ENCODE data around the gene DNAI1. TPM values are rescaled to one million over a fixed set of nuclear protein-coding genes. Genes with fewer than 3 reads are reported as not detected.
"Not testable (repeated sequence)": the region's sequence is repeated elsewhere in the genome, so short reads cannot be mapped to it uniquely, and the experiment has no call there.

The DNAI1 gene
- polyA plus RNA-seq, 2 of the 4 experiments (the other 2 are of a cell fraction) = 0.27 to 0.40 TPM

DNA sequence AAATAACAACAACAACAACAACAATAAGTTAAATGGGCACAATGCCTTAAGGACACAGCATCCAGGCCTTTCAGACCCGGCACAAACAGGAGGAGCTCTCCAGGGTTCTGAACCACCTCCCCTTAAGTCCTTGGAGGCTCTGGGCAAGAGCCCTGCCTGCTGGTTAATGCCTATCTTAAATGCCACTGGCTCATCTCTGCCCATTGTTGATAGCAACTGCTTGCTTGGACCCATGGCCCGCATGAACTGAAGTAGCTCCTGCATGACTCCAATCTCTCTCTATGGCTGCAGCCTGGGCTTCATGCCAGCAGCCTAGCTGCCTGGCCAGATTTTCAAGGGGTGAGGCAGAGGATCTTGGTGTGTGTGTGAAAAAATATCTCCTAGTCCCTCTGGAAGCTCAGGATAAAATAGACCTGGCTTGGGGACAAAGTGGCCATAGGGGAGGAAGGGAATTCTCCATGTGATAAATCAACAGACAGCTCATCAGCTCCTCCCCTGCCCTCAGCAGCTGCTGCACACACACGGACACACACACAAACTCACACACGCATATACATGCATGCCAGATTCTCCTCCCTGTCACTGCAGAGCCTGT, 27.7 kb upstream of the DNAI1 start:
- Histone ChIP-seq H3K9me3 (no peaks in the 10 kb centered on the region), H3K27ac (no peak overlapping the region), H3K4me2 (no peak overlapping the region), H3K4me1 (no peaks in the 10 kb centered on the region), H3K4me3 (no peak overlapping the region)
- DNase-seq (ENCODE audit: low read depth in 1 of 2, low spot score in 1 of 2) (peak; percentile 8 to 49), FAIRE-seq (no peak), ATAC-seq (peak; percentile 63 to 68; a peak in 5 of 6 replicates)
- no peak for TF ChIP-seq NFE2L2 (conservative IDR thresholded peaks at IDR 0.05; ENCODE audit: low read length)
- TF ChIP-seq, protein P1, sequence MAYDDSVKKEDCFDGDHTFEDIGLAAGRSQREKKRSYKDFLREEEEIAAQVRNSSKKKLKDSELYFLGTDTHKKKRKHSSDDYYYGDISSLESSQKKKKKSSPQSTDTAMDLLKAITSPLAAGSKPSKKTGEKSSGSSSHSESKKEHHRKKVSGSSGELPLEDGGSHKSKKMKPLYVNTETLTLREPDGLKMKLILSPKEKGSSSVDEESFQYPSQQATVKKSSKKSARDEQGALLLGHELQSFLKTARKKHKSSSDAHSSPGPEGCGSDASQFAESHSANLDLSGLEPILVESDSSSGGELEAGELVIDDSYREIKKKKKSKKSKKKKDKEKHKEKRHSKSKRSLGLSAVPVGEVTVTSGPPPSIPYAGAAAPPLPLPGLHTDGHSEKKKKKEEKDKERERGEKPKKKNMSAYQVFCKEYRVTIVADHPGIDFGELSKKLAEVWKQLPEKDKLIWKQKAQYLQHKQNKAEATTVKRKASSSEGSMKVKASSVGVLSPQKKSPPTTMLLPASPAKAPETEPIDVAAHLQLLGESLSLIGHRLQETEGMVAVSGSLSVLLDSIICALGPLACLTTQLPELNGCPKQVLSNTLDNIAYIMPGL (CRISPR knock-in tag; IDR thresholded peaks at IDR 0.05; ENCODE audit: borderline replicate concordance) = no peak
- TF ChIP-seq, protein P2, sequence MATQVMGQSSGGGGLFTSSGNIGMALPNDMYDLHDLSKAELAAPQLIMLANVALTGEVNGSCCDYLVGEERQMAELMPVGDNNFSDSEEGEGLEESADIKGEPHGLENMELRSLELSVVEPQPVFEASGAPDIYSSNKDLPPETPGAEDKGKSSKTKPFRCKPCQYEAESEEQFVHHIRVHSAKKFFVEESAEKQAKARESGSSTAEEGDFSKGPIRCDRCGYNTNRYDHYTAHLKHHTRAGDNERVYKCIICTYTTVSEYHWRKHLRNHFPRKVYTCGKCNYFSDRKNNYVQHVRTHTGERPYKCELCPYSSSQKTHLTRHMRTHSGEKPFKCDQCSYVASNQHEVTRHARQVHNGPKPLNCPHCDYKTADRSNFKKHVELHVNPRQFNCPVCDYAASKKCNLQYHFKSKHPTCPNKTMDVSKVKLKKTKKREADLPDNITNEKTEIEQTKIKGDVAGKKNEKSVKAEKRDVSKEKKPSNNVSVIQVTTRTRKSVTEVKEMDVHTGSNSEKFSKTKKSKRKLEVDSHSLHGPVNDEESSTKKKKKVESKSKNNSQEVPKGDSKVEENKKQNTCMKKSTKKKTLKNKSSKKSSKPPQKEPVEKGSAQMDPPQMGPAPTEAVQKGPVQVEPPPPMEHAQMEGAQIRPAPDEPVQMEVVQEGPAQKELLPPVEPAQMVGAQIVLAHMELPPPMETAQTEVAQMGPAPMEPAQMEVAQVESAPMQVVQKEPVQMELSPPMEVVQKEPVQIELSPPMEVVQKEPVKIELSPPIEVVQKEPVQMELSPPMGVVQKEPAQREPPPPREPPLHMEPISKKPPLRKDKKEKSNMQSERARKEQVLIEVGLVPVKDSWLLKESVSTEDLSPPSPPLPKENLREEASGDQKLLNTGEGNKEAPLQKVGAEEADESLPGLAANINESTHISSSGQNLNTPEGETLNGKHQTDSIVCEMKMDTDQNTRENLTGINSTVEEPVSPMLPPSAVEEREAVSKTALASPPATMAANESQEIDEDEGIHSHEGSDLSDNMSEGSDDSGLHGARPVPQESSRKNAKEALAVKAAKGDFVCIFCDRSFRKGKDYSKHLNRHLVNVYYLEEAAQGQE (IDR thresholded peaks at IDR 0.05) = peak; percentile 86
- ChIA-PET POLR2A (no interaction called here), CTCF (interaction anchor here (0.7 to 15.6 kb wide), 13 partner anchors 10 to 187 kb away, joined by 3 to 152 read pairs (median 6); no protein-coding TSS in a partner anchor)
- 84% methylated on average over 4 of the region's 4 CpGs for WGBS (ENCODE audit: missing lambda C conversion rate)

DNA sequence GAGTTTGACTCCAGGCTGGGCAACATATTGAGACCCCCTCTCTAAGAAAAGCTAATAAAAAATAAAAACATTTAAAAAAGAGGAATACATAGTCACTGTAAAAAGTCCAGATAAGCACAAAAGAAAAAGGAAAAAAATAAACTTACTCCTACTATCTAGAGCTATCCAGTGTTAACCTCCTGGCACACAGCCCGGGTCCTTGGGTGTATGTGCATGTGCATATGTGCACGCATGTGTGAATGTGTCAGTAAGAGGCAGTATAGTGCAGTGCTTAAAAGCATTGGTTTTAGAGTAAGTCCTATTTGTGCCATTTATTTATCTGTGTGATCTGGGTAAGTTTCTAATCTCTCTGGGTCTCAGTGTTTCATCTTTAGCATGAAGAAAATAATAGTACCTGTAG, 26.9 kb upstream of the DNAI1 start:
- no peak for TF ChIP-seq KDM1A (IDR thresholded peaks at IDR 0.05; ENCODE audit: low read depth)
- no peak for TF ChIP-seq FOXS1 (CRISPR knock-in tag; IDR thresholded peaks at IDR 0.05)
- TF ChIP-seq JUNB (IDR thresholded peaks at IDR 0.05) = no peak
- TF ChIP-seq, protein P3, sequence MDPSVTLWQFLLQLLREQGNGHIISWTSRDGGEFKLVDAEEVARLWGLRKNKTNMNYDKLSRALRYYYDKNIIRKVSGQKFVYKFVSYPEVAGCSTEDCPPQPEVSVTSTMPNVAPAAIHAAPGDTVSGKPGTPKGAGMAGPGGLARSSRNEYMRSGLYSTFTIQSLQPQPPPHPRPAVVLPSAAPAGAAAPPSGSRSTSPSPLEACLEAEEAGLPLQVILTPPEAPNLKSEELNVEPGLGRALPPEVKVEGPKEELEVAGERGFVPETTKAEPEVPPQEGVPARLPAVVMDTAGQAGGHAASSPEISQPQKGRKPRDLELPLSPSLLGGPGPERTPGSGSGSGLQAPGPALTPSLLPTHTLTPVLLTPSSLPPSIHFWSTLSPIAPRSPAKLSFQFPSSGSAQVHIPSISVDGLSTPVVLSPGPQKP (IDR thresholded peaks at IDR 0.05; ENCODE audit: low read depth, low read length) = no peak
- TF ChIP-seq PHF8 (IDR thresholded peaks at IDR 0.05; ENCODE audit: borderline replicate concordance, low read depth) = no peak
- no peak overlapping the region for H3K27ac ChIP-seq
- H3K4me3 ChIP-seq = no peak overlapping the region
- H3K4me1 ChIP-seq = no peaks in the 10 kb centered on the region
- ATAC-seq (no peak; a peak in 1 of 6 replicates), DNase-seq (ENCODE audit: low read depth in 1 of 2, low spot score in 1 of 2) (no peak), FAIRE-seq (no peak)
- ChIA-PET POLR2A (no interaction called here), CTCF (interaction anchor here (0.6 to 15.6 kb wide), 17 partner anchors 11 to 172 kb away, joined by 3 to 152 read pairs (median 3); no protein-coding TSS in a partner anchor)
- 93% methylated on average over 2 of the region's 2 CpGs for WGBS (ENCODE audit: missing lambda C conversion rate)
- no peaks in the 10 kb centered on the region for H3K9me3 ChIP-seq
- no peak overlapping the region for H3K4me2 ChIP-seq

DNA sequence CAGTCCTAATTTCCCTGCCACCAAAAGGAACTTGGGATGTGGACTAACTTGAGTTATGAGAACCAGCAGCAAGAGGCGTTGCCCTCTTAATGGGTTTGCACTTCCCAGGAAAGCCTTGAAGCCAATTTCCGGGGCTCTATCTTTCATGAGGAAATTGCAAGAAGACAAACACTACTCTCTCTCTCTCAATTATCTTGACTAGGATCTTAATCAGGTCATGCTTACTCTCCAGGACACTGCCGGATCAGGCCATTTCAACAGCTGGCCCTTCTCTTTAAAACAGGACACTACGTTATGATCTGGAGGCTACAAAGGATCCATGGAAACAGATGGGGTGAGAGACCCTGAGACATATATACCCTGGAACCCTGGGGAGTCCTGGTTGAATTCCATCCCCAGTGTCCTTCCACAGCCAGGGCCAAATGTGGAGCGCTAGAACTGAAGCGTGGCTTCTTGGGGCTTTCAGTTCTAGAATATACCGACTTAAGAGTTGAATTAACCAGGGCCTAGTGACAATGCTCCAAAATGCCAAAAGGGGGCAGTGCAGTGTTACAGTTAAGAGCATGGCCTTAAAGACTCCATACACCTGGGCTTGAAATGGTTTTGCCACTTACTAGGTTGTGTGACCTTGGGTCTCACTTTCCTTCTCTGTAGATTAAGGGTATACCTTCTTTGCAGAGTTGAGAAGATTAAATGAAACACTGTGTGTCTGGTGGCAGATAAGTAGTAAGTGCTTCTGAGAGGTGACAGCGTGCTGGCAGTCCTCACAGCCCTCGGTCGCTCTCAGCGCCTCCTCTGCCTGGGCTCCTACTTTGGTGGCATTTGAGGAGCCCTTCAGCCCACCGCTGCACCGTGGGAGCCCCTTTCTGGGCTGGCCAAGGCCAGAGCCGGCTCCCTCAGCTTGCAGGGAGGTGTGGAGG, 21.3 kb upstream of the DNAI1 start:
- no peak overlapping the region for H3K4me3 ChIP-seq
- FAIRE-seq (peak; percentile 85), DNase-seq (ENCODE audit: low read depth in 1 of 2, low spot score in 1 of 2) (peak; percentile 51 to 87), ATAC-seq (peak; percentile 95 to 98)
- no peaks in the 10 kb centered on the region for H3K4me1 ChIP-seq
- CTCF ChIA-PET = interaction anchor here (0.6 to 15.6 kb wide), 32 partner anchors 9 to 166 kb away, joined by 3 to 152 read pairs (median 4); partner anchors contain the start of gene FAM219A
- H3K27ac ChIP-seq = no peak overlapping the region
- POLR2A ChIA-PET = no interaction called here
- H3K9me3 ChIP-seq = no peaks in the 10 kb centered on the region
- no peak overlapping the region for H3K4me2 ChIP-seq
- TF ChIP-seq, protein P4, sequence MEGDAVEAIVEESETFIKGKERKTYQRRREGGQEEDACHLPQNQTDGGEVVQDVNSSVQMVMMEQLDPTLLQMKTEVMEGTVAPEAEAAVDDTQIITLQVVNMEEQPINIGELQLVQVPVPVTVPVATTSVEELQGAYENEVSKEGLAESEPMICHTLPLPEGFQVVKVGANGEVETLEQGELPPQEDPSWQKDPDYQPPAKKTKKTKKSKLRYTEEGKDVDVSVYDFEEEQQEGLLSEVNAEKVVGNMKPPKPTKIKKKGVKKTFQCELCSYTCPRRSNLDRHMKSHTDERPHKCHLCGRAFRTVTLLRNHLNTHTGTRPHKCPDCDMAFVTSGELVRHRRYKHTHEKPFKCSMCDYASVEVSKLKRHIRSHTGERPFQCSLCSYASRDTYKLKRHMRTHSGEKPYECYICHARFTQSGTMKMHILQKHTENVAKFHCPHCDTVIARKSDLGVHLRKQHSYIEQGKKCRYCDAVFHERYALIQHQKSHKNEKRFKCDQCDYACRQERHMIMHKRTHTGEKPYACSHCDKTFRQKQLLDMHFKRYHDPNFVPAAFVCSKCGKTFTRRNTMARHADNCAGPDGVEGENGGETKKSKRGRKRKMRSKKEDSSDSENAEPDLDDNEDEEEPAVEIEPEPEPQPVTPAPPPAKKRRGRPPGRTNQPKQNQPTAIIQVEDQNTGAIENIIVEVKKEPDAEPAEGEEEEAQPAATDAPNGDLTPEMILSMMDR (IDR thresholded peaks at IDR 0.05) = peak; percentile 87
- no peak for TF ChIP-seq HEYL (CRISPR knock-in tag; IDR thresholded peaks at IDR 0.05)
- TF ChIP-seq NFE2L2 (conservative IDR thresholded peaks at IDR 0.05; ENCODE audit: low read length) = no peak
- TF ChIP-seq HOXA7 (CRISPR knock-in tag; IDR thresholded peaks at IDR 0.05) = no peak
- TF ChIP-seq SMC3 (IDR thresholded peaks at IDR 0.05) = peak; percentile 73
- TF ChIP-seq, protein P5, sequence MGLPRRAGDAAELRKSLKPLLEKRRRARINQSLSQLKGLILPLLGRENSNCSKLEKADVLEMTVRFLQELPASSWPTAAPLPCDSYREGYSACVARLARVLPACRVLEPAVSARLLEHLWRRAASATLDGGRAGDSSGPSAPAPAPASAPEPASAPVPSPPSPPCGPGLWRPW (IDR thresholded peaks at IDR 0.05) = no peak
- no peak for TF ChIP-seq TFCP2L1 (CRISPR knock-in tag; IDR thresholded peaks at IDR 0.05)
- TF ChIP-seq EP300 (IDR thresholded peaks at IDR 0.05) = no peak
- peak; percentile 86 to 92 for TF ChIP-seq RAD21 (conservative IDR thresholded peaks at IDR 0.05 in 1 of 2, IDR thresholded peaks at IDR 0.05 in 1 of 2)
- WGBS (ENCODE audit: missing lambda C conversion rate) = 66% methylated on average over 14 of the region's 14 CpGs

DNA sequence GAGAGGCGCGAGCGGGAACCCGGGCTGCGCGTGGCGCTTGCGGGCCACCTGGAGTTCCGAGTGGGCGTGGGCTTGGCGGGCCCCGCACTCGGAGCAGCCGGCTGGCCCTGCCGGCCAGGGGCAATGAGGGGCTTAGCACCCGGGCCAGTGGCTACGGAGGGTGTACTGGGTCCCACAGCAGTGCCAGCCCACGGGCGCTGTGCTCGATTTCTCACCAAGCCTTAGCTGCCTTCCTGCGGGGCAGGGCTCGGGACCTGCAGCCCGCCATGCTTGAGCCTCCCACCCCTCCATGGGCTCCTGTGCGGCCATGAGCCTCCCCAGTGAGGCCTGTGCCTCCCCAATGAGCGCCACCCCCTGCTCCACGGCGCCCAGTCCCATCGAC, 20.7 kb upstream of the DNAI1 start:
- H3K4me1 ChIP-seq; POLR2A ChIA-PET; H3K27ac ChIP-seq; FAIRE-seq; ATAC-seq; H3K4me3 ChIP-seq; H3K9me3 ChIP-seq; DNase-seq (ENCODE audit: low read depth in 1 of 2, low spot score in 1 of 2); H3K4me2 ChIP-seq: not testable (repeated sequence)
- WGBS (ENCODE audit: missing lambda C conversion rate) = 100% methylated on average over 1 of the region's 28 CpGs
- CTCF ChIA-PET = interaction anchor here (0.6 to 15.6 kb wide), 17 partner anchors 15 to 197 kb away, joined by 3 to 152 read pairs (median 5); no protein-coding TSS in a partner anchor
